GM19099 (cell line): ENCODE data around the gene TMEM256.
A peak's percentile ranks its signal among the peaks of the same experiment; 100 is the strongest.

Source experiments
- POLR2A ChIP-seq: IDR thresholded peaks from 3 replicates; pipeline ENCODE4 v1.6.1; 2011; ENCODE audit warnings: low read depth; ENCODE audit not compliant: insufficient read length; ENCODE audit errors: extremely low read depth

TMEM256 gene

DNA sequence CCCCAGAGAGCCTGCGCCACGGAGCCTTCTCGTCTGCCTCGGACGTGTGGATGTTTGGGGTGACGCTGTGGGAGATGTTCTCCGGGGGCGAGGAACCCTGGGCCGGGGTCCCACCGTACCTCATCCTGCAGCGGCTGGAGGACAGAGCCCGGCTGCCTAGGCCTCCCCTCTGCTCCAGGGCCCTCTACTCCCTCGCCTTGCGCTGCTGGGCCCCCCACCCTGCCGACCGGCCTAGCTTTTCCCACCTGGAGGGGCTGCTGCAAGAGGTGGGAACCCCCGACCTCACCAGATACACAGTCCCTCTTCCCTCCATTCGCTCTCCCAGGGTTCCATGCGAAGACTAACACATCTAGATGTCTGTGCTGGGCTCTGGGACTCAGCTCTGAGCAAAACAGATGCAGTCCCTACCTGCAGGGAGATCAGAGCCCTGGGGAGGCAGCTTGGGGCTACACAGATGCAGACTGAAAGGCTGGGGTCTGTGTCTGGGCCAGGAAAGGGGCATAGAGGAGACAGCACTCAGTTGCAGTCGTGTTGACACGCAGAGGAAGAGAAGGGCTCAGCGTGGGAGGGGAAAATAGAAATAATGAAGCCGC is 19.3 kb downstream of the TMEM256 start:
- TF ChIP-seq POLR2A, result no peak

DNA sequence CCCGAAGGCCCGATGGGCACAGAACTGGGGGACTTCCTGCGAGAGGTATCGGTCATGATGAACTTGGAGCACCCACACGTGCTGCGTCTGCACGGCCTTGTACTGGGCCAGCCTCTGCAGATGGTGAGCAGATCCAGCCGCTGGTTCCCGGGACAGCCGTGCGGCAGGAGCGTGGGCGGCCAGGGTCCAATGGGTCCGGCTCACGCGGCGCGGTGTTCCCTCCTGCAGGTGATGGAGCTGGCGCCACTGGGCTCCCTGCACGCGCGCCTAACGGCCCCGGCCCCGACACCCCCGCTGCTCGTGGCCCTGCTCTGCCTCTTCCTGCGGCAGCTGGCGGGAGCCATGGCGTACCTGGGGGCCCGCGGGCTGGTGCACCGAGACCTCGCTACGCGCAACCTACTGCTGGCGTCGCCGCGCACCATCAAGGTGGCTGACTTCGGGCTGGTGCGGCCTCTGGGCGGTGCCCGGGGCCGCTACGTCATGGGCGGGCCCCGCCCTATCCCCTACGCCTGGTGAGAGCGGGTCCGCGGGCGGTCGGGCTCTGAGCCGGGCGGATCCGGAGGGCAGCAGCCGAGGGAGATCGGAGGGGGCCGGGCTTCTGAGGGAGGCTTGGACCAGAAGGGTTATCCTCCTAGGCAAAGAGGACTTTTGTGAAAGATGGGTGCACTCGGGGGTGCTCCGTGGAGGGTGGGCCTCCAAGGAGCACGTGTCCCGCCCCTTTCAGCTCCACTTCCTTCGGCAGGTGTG is 20.0 kb downstream of the TMEM256 start:
- peak; percentile 36 for TF ChIP-seq POLR2A

DNA sequence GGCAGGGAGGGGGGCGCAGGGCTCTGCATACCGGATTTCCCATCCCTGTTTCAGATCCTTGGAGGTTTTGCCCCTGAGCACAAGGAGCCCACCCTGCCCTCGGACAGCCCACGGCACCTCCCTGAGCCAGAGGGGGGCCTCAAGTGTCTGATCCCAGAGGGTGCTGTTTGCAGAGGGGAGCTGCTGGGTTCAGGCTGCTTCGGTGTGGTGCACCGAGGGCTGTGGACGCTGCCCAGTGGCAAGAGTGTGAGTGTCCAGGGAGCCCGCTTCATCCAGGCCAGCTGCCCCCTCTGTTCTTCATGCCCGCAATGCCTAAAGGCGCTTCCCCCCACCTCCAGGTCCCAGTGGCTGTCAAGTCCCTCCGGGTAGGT is 20.5 kb downstream of the TMEM256 start:
- no peak for TF ChIP-seq POLR2A

DNA sequence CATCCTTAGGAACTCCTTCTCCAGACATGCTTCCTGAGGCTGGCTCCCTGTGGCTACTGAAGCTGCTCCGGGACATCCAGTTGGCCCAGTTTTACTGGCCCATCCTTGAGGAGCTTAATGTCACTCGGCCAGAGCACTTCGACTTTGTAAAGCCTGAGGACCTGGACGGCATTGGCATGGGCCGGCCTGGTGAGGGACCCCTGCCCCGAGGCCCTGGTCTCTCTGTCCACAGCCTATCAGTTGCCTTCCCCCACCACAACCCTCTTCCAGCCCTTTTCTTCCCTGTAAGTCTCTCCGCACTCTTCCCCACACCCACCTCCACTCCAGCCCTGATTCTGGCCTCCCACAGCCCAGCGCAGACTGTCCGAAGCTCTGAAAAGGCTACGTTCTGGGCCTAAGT is 21.0 kb downstream of the TMEM256 start:
- TF ChIP-seq POLR2A, result no peak

DNA sequence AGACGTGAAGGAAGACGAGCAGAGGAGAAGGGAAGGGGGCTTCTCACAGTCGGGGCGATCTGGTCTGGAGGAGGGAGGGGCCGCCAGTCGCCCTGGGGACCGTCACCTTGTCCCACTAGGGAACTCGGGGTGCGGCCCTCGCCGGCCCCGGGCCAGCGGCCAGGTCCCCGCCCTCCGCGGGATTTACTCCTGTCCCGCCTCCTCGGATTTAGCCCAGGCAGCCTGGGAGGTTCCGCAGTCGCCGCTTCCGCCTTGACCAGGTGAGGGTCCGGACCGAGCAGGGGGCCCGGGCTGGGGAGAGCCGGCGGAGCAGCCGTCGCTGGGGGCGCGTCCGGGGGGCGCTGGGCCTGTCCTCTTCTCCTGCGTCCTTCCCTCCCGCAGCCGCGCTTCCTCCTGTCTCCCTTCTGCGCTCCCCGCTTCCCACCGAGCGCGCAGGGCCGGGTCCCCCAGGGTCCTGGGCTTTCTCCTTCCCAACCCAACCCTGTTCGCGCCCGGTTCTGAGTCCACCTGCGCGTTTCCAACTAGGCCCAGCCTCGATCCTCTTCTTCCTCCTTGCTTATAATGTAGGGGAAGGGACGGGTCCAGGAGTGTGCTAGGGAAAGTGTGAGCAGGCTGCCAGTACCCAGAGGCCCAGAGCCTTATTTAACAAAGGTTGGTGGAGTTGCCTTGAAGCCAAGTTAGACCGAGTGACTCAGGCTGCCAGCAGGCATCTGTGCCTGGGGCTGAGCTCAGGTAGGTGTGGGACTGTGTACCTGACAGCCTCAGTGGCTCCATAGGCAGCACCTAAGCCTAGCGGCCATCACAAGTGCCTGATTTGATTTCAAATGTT is 22.8 kb downstream of the TMEM256 start, which contains the start of gene TNK1:
Gene TNK1, plus strand, starts transcription at position 235 of the 829 bp plus-strand sequence. CDS start 1,838 bp downstream, outside the sequence.
- no peak for TF ChIP-seq POLR2A

DNA sequence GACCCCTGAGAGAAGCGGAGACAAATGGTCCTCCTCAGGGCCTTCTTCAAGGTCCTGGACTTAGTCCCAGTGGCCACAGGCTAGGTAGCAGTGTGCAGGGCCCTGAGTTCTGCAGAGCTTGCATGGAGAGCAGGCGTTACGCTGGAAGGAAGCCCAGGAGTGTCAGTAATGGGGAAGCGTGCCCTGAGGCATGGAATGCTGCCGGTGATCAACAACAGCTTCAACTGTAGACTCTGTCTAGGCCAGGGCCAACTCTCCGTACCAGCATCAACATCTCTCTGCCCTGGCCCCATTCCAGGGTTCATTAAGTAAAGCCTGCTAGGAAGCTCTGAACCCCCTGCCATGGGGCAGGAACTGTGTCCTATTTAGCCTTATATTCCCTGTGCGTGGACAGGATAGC is 23.6 kb downstream of the TMEM256 start:
- TF ChIP-seq POLR2A, result no peak

DNA sequence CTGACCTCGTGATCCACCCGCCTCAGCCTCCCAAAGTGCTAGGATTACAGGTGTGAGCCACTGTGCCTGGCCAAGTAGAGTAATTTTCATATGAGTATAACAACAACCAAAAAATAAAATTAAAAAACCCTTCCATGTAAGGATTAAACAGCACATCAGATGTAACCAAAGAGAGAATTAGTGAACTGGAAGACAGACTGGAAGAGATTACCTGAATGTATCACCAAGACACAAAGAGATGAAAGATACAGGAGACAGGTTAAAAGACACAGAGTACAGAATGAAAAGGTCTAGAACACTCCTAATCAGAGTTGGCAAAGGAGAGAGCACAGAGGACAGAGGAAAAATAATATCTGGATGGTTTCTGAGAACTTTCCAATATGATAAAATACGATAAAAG is 24.8 kb downstream of the TMEM256 start:
- TF ChIP-seq POLR2A, result no peak

DNA sequence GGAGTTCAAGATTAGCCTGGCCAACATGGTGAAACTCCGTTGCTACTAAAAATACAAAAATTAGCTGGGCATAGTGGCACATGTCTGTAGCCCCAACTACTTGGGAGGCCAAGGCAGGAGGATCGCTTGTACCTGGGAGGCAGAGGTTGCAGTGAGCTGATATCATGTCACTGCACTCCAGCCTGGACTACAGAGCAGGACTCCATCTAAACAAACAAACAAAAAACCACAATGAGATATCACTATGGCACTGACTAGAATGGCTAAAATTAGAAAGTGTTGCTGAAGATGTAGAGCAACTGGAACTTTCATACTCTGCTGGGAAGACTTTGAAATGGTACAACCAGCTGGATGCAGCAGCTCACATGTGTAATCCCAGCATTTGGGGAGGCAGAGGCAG is 29.5 kb downstream of the TMEM256 start:
- TF ChIP-seq POLR2A, result no peak

DNA sequence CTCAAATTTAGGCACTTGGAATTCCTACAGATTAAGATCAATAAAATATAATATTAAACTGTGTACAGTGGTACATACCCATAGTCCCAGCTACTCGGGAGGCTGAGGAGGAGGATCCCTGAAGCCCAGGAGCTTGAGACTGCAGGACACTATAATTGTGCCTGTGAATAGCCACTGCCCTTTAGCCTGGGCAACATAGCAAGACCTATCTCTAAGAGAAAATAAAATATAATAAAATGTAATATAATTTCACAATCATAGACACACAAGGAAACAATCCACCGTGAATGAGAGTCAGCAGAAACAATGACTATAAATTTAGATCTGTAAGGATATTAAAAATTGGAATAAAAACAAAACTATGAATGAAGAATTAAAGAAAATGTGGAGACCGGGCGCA is 33.0 kb downstream of the TMEM256 start:
- TF ChIP-seq POLR2A, result no peak

DNA sequence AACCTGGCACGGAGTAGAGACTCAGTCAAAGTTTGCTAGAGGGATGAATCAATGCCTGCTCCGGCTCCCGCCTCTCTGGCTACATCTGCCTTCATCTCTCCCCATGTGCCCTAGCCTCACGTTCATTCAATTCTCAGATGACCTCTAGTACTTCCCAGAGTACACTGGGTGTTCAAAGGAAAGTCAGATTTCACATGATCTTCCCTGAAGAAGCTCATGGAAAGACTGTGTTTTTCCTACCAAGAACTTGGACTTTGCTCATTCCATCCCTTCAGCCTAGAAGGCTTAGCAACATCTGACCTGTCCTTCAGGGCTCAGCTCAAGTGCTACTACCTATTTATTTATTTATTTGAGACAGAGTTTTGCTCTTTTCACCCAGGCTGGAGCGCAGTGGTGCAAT is 34.1 kb downstream of the TMEM256 start:
- no peak for TF ChIP-seq POLR2A

DNA sequence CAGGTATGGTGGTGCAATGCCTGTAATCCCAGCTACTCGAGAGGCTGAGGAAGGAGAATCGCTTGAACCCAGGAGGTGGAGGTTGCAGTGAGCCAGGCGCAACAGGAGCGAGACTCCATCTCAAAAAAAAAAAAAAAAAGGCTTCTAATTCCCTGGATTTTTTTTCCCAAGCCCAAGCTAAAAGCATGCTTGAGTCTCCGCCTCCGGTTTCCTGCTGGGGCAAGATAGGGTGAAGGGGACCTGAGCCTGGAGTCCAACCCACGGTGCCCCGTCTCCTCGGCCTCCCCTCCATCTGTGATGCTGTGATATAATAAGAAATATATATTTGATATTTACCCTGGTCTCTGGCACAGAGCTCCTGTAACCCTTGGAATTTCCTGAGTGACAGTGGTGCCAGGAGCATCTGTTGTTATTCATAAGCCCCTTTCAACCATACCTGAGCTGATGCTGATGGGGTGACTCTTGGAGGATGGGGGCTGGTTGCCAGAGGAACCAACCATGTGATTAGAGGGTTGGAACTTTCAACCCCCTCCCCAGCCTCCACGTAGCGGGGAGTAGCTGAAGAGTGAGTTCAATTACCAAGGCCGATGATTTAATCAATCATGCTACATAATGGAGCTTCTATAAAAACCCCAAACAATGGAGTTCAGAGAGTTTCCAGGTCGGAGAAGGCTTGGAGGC is 35.8 kb downstream of the TMEM256 start:
- TF ChIP-seq POLR2A, result no peak

DNA sequence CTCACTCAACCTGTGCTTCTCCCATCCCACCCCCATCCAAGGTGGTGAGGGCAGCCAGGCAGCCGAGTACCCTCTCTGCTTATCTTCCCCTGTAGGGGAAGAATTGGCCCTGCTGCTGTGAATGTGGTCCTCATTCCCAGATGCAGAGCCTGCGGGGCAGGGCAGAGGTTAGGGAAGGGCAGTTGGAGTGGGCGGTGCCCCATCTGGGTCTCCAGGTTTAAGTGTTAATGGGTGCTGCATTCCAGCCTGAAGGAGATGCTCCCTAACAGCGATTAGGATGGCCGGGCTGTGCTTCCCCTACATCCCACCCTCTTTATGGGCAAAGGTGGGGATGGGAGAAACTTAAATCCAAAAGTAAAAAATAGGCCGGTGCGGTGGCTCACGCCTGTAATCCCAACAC is 36.8 kb downstream of the TMEM256 start:
- no peak for TF ChIP-seq POLR2A

DNA sequence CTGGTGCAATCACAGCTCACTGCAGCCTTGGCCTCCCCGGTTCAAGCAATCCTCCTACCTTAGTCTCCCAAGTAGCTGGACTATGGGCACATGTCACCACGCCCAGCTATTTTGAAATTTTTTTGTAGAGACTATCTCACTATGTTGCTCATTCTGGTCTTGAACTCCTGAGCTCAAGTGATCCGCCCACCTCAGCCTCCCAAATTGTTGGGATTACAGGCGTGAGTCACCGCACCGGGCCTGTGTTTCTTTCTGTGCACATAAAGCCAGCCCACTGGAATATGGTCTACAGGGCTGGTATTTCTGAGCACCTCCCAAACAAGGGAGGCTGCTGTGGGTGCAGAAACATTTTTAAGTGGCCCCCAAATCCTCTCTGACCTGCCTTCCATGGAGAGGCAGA is 40.6 kb downstream of the TMEM256 start:
- TF ChIP-seq POLR2A, result no peak

DNA sequence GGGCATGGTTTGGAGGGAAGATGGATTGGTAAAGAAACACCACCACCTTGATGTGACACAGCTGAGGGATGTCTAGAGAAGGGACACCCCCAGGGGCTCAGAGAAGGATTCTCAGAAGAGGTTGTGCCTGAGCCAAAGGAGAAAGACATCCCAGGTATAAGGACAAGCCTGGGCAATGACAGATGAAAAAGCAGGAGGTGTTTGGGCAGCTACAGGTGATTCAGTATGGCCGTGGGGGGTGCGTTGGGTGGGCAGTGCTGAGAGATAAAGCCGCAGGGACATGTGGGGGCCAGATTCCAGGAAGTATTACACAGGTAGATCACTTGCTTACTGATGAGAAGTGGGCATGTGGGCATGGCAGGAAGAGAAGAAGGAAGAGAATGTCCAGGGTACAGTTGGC is 42.0 kb downstream of the TMEM256 start:
- no peak for TF ChIP-seq POLR2A

DNA sequence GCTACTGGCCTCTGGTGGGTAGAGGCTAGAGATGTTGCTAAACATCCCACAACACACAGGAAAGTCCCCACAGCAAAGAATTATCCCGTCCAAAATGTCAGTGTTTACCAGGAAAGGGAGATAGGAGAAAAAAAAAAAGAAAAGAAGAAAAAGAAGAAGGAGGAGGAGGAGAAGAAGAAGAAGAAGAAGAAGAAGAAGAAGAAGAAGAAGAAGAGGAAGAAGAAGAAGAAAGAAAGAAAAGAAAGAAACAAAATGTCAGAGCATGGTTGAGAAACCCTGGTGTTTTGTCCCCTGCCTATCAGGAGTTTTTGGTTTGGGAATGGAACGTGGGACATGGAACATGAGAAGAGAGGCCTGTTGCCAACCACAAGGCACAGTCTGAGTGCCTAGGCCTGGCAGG is 46.5 kb downstream of the TMEM256 start:
- TF ChIP-seq POLR2A, result no peak

DNA sequence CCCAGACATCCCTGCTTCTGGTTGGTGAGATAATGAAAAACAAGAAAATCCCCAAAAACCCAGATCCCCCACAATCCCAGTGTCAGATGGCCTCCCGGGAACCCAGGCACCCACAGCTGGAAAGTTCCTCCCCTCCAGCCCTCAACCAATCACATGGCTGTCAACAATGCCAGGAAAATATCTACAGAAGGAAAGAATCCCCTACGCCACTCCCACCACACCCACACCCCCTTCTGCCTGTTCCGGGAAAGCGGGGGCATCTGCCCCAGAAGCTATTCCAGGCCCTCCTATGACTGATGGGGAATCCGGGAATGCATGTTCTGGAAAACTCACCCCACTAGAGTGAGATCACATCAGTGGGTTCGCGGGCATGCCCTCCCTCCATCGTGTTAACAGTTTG is 47.1 kb downstream of the TMEM256 start:
- TF ChIP-seq POLR2A, result no peak

DNA sequence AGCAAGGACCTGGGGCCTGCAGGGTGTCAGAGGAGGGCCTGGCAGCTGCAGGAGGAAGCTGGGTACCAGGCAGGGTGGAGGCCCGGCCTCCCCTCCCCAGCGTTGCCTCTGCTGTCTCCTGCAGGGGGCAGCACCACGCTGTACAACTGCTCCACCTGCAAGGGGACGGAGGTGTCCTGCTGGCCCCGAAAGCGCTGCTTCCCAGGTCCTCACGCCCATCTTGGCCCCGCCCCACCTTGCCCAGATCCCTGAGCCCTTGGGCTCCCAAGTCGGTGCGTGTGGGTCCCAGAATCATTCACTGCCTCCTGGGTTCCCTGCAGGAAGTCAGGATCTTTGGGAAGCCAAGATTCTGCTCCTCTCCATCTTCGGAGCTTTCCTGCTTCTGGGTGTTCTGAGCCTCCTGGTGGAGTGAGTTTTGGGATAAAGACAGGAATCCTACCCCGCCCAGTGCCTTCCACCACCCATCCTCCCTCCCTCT is 47.8 kb downstream of the TMEM256 start:
- TF ChIP-seq POLR2A, result no peak
